ENCODE results near the gene KRT83. TPM values are rescaled to one million over a fixed set of nuclear protein-coding genes. Genes with fewer than 3 reads are reported as not detected.
"Not testable (repeated sequence)": the region's sequence is repeated elsewhere in the genome, so short reads cannot be mapped to it uniquely, and the experiment has no call there.

The KRT83 gene
- total RNA-seq, 2 experiments from 2014 or later = not detected

- Mint-ChIP-seq H3K36me3 (ENCODE audit: low read depth) (no peaks in the 10 kb centered on the region), H3K4me1 (peaks cover 4% of the 10 kb centered on the region), H3K9me3 (no peaks in the 10 kb centered on the region), H3K4me3 (no peak overlapping the region), H3K27ac (no peak overlapping the region), H3K27me3 (peaks cover 59% of the 10 kb centered on the region)
- CTCF ChIA-PET = interaction anchor here (1.1 kb wide), 1 partner anchor 11 kb away, joined by 3 read pairs; no protein-coding TSS in a partner anchor
- POLR2A ChIA-PET = no interaction called here
- no peak for DNase-seq
Measured at GRCh38 chr12:52322069-52322468, 871 bp upstream of the KRT83 start.

- H3K4me1 Mint-ChIP-seq = no peaks in the 10 kb centered on the region
- POLR2A ChIA-PET = no interaction called here
- no peaks in the 10 kb centered on the region for H3K36me3 Mint-ChIP-seq (ENCODE audit: low read depth)
- no peak for DNase-seq
- no peaks in the 10 kb centered on the region for H3K9me3 Mint-ChIP-seq
- CTCF ChIA-PET = interaction anchor here (1.1 kb wide), 1 partner anchor 10 kb away, joined by 3 read pairs; no protein-coding TSS in a partner anchor
- H3K4me3 Mint-ChIP-seq = no peak overlapping the region
- H3K27ac Mint-ChIP-seq = no peak overlapping the region
- H3K27me3 Mint-ChIP-seq = peaks cover 59% of the 10 kb centered on the region
Measured at GRCh38 chr12:52321418-52321817, 220 bp upstream of the KRT83 start.

GRCh38 chr12:52319097-52319496 is 2.1 kb downstream of the KRT83 start:
- no peak overlapping the region for H3K4me3 Mint-ChIP-seq
- DNase-seq = no peak
- no peak overlapping the region for H3K27ac Mint-ChIP-seq
- H3K4me1 Mint-ChIP-seq = peaks cover 2% of the 10 kb centered on the region
- H3K27me3 Mint-ChIP-seq = peaks cover 43% of the 10 kb centered on the region
- no peaks in the 10 kb centered on the region for H3K9me3 Mint-ChIP-seq
- no peaks in the 10 kb centered on the region for H3K36me3 Mint-ChIP-seq (ENCODE audit: low read depth)
- CTCF ChIA-PET = interaction anchor here (0.8 to 2.0 kb wide), 8 partner anchors 9 to 164 kb away, joined by 3 to 10 read pairs (median 3); no protein-coding TSS in a partner anchor
- POLR2A ChIA-PET = no interaction called here

- H3K4me3 Mint-ChIP-seq = no peak overlapping the region
- H3K4me1 Mint-ChIP-seq = peaks cover 2% of the 10 kb centered on the region
- H3K36me3 Mint-ChIP-seq (ENCODE audit: low read depth) = no peaks in the 10 kb centered on the region
- peaks cover 48% of the 10 kb centered on the region for H3K27me3 Mint-ChIP-seq
- no peaks in the 10 kb centered on the region for H3K9me3 Mint-ChIP-seq
- CTCF ChIA-PET = interaction anchor here (0.8 to 2.0 kb wide), 7 partner anchors 10 to 163 kb away, joined by 3 to 10 read pairs (median 3); no protein-coding TSS in a partner anchor
- H3K27ac Mint-ChIP-seq = no peak overlapping the region
- DNase-seq = no peak
- POLR2A ChIA-PET = no interaction called here
Measured at GRCh38 chr12:52318241-52318990, 2.8 kb downstream of the KRT83 start.

- Mint-ChIP-seq H3K4me3 (no peak overlapping the region), H3K4me1 (peaks cover 2% of the 10 kb centered on the region), H3K27me3 (peaks cover 48% of the 10 kb centered on the region), H3K27ac (no peak overlapping the region), H3K36me3 (ENCODE audit: low read depth) (no peaks in the 10 kb centered on the region), H3K9me3 (no peaks in the 10 kb centered on the region)
- ChIA-PET POLR2A (no interaction called here), CTCF (interaction anchor here (1.3 kb wide), 1 partner anchor 161 kb away, joined by 3 read pairs; no protein-coding TSS in a partner anchor)
- no peak for DNase-seq
Measured at GRCh38 chr12:52317468-52318052, 3.6 kb downstream of the KRT83 start.

GRCh38 chr12:52316701-52317100 is 4.5 kb downstream of the KRT83 start:
- no peak for DNase-seq
- Mint-ChIP-seq H3K27ac (no peak overlapping the region), H3K4me3 (no peak overlapping the region), H3K9me3 (no peaks in the 10 kb centered on the region), H3K27me3 (peaks cover 46% of the 10 kb centered on the region), H3K36me3 (ENCODE audit: low read depth) (no peaks in the 10 kb centered on the region), H3K4me1 (peaks cover 2% of the 10 kb centered on the region)
- CTCF ChIA-PET = interaction anchor here (1.3 to 1.5 kb wide), 3 partner anchors 9 to 38 kb away, joined by 3 to 4 read pairs (median 3); no protein-coding TSS in a partner anchor
- POLR2A ChIA-PET = no interaction called here

GRCh38 chr12:52316290-52316689 is 4.9 kb downstream of the KRT83 start:
- H3K4me3 Mint-ChIP-seq = no peak overlapping the region
- CTCF ChIA-PET = interaction anchor here (1.3 to 1.8 kb wide), 4 partner anchors 9 to 37 kb away, joined by 3 to 11 read pairs (median 4); no protein-coding TSS in a partner anchor
- POLR2A ChIA-PET = no interaction called here
- no peak for DNase-seq
- H3K27ac Mint-ChIP-seq = no peak overlapping the region
- peaks cover 47% of the 10 kb centered on the region for H3K27me3 Mint-ChIP-seq
- H3K4me1 Mint-ChIP-seq = peaks cover 2% of the 10 kb centered on the region
- no peaks in the 10 kb centered on the region for H3K36me3 Mint-ChIP-seq (ENCODE audit: low read depth)
- H3K9me3 Mint-ChIP-seq = no peaks in the 10 kb centered on the region

GRCh38 chr12:52315721-52316120 is 5.5 kb downstream of the KRT83 start:
- H3K9me3 Mint-ChIP-seq; POLR2A ChIA-PET; H3K27ac Mint-ChIP-seq; H3K4me1 Mint-ChIP-seq; H3K36me3 Mint-ChIP-seq (ENCODE audit: low read depth); H3K4me3 Mint-ChIP-seq: not testable (repeated sequence)
- H3K27me3 Mint-ChIP-seq = peaks cover 47% of the 10 kb centered on the region
- CTCF ChIA-PET = interaction anchor here (1.3 to 1.8 kb wide), 4 partner anchors 8 to 37 kb away, joined by 3 to 11 read pairs (median 4); no protein-coding TSS in a partner anchor
- peak; percentile 46 for DNase-seq

- no peak overlapping the region for H3K4me3 Mint-ChIP-seq
- H3K27ac Mint-ChIP-seq = no peak overlapping the region
- no peaks in the 10 kb centered on the region for H3K36me3 Mint-ChIP-seq (ENCODE audit: low read depth)
- H3K27me3 Mint-ChIP-seq = peaks cover 46% of the 10 kb centered on the region
- no peak for DNase-seq
- CTCF ChIA-PET = interaction anchor here (0.9 to 1.8 kb wide), 2 partner anchors 13 to 58 kb away, joined by 4 to 11 read pairs; no protein-coding TSS in a partner anchor
- POLR2A ChIA-PET = no interaction called here
- no peaks in the 10 kb centered on the region for H3K9me3 Mint-ChIP-seq
- peaks cover 2% of the 10 kb centered on the region for H3K4me1 Mint-ChIP-seq
Measured at GRCh38 chr12:52314511-52314910, 6.7 kb downstream of the KRT83 start.

GRCh38 chr12:52313926-52314325 is 7.3 kb downstream of the KRT83 start:
- no peaks in the 10 kb centered on the region for H3K36me3 Mint-ChIP-seq (ENCODE audit: low read depth)
- no peak overlapping the region for H3K27ac Mint-ChIP-seq
- H3K4me1 Mint-ChIP-seq = peaks cover 3% of the 10 kb centered on the region
- ChIA-PET POLR2A (no interaction called here), CTCF (interaction anchor here (2.6 kb wide), 1 partner anchor 13 kb away, joined by 13 read pairs; no protein-coding TSS in a partner anchor)
- no peaks in the 10 kb centered on the region for H3K9me3 Mint-ChIP-seq
- H3K4me3 Mint-ChIP-seq = no peak overlapping the region
- no peak for DNase-seq
- H3K27me3 Mint-ChIP-seq = peaks cover 46% of the 10 kb centered on the region

- POLR2A ChIA-PET = no interaction called here
- no peak overlapping the region for H3K4me3 Mint-ChIP-seq
- CTCF ChIA-PET = interaction anchor here (2.6 kb wide), 1 partner anchor 14 kb away, joined by 13 read pairs; no protein-coding TSS in a partner anchor
- H3K27ac Mint-ChIP-seq = no peak overlapping the region
- no peak for DNase-seq
- H3K36me3 Mint-ChIP-seq (ENCODE audit: low read depth) = no peaks in the 10 kb centered on the region
- peaks cover 7% of the 10 kb centered on the region for H3K4me1 Mint-ChIP-seq
- peaks cover 47% of the 10 kb centered on the region for H3K27me3 Mint-ChIP-seq
- H3K9me3 Mint-ChIP-seq = no peaks in the 10 kb centered on the region
Measured at GRCh38 chr12:52313461-52313860, 7.7 kb downstream of the KRT83 start.

GRCh38 chr12:52312086-52312485 is 9.1 kb downstream of the KRT83 start:
- H3K36me3 Mint-ChIP-seq (ENCODE audit: low read depth) = no peaks in the 10 kb centered on the region
- H3K27ac Mint-ChIP-seq = no peak overlapping the region
- ChIA-PET POLR2A (interaction anchor here (1.4 kb wide), 1 partner anchor 17 kb away, joined by 4 read pairs; no protein-coding TSS in a partner anchor), CTCF (interaction anchor here (0.8 to 7.1 kb wide), 6 partner anchors 15 to 155 kb away, joined by 3 to 50 read pairs (median 4); no protein-coding TSS in a partner anchor)
- H3K27me3 Mint-ChIP-seq = peaks cover 59% of the 10 kb centered on the region
- no peak for DNase-seq
- no peak overlapping the region for H3K4me3 Mint-ChIP-seq
- no peaks in the 10 kb centered on the region for H3K9me3 Mint-ChIP-seq
- peaks cover 11% of the 10 kb centered on the region for H3K4me1 Mint-ChIP-seq

- Mint-ChIP-seq H3K36me3 (ENCODE audit: low read depth) (no peaks in the 10 kb centered on the region), H3K4me3 (no peak overlapping the region), H3K4me1 (peaks cover 11% of the 10 kb centered on the region), H3K27me3 (peaks cover 67% of the 10 kb centered on the region), H3K9me3 (no peaks in the 10 kb centered on the region), H3K27ac (no peak overlapping the region)
- DNase-seq = no peak
- POLR2A ChIA-PET = interaction anchor here (0.6 to 1.4 kb wide), 2 partner anchors 16 to 82 kb away, joined by 3 to 4 read pairs; no protein-coding TSS in a partner anchor
- CTCF ChIA-PET = interaction anchor here (0.8 to 7.1 kb wide), 8 partner anchors 11 to 155 kb away, joined by 3 to 50 read pairs (median 4); no protein-coding TSS in a partner anchor
Measured at GRCh38 chr12:52311285-52311648, 9.9 kb downstream of the KRT83 start.

All from activated CD4-positive, alpha-beta memory T cell treated with anti-CD3 and anti-CD28 coated beads, Interleukin-2, amount 10 ng/mL, durations not matched to agents 7 days and 5 days (primary cell).